ENCODE results near the gene GSTM1. TPM values are rescaled to one million over a fixed set of nuclear protein-coding genes. Genes with fewer than 3 reads are reported as not detected.
A peak's percentile ranks its signal among the peaks of the same experiment; 100 is the strongest.

The GSTM1 gene
- total RNA-seq, 1 experiment from 2014 or later: 15.4 TPM

DNA sequence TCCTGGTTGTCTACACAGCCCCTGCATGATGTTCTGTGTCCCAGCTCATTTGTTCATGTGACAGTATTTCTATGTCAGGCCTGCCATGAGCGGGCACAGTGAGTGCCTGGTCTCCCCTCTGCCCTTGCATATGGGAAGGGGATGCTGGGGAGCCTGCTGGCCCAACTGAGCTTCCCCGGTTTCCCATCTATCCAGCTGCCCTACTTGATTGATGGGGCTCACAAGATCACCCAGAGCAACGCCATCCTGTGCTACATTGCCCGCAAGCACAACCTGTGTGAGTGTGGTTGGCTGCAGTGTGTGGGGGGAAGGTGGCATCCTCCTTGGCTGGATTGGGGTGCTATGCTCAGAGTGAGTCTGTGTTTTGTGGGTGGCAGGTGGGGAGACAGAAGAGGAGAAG lies 30.2 kb upstream of the GSTM1 start:
- CTCF ChIA-PET: no interaction called here
- TF ChIP-seq, protein P1, sequence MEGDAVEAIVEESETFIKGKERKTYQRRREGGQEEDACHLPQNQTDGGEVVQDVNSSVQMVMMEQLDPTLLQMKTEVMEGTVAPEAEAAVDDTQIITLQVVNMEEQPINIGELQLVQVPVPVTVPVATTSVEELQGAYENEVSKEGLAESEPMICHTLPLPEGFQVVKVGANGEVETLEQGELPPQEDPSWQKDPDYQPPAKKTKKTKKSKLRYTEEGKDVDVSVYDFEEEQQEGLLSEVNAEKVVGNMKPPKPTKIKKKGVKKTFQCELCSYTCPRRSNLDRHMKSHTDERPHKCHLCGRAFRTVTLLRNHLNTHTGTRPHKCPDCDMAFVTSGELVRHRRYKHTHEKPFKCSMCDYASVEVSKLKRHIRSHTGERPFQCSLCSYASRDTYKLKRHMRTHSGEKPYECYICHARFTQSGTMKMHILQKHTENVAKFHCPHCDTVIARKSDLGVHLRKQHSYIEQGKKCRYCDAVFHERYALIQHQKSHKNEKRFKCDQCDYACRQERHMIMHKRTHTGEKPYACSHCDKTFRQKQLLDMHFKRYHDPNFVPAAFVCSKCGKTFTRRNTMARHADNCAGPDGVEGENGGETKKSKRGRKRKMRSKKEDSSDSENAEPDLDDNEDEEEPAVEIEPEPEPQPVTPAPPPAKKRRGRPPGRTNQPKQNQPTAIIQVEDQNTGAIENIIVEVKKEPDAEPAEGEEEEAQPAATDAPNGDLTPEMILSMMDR (IDR thresholded peaks at IDR 0.05; ENCODE audit: unreplicated experiment): no peak
- H3K4me3 Mint-ChIP-seq (ENCODE audit: low read depth, unreplicated experiment): no peak overlapping the region
- intact Hi-C loops (cut with micrococcal nuclease; ENCODE audit: unreplicated experiment): no loop called here
- no peak for DNase-seq
- H3K27ac Mint-ChIP-seq (ENCODE audit: unreplicated experiment): no peak overlapping the region
- no TSS peak for BruUV-seq (replicated peaks)
- no peaks in the 10 kb centered on the region for H3K27me3 Mint-ChIP-seq (ENCODE audit: unreplicated experiment)
- peaks cover 32% of the 10 kb centered on the region for H3K4me1 Mint-ChIP-seq (ENCODE audit: low read depth, unreplicated experiment)
- H3K9me3 Mint-ChIP-seq (ENCODE audit: low read depth, unreplicated experiment): no peaks in the 10 kb centered on the region
- H3K36me3 Mint-ChIP-seq (ENCODE audit: insufficient read depth, unreplicated experiment): peaks cover 25% of the 10 kb centered on the region

DNA sequence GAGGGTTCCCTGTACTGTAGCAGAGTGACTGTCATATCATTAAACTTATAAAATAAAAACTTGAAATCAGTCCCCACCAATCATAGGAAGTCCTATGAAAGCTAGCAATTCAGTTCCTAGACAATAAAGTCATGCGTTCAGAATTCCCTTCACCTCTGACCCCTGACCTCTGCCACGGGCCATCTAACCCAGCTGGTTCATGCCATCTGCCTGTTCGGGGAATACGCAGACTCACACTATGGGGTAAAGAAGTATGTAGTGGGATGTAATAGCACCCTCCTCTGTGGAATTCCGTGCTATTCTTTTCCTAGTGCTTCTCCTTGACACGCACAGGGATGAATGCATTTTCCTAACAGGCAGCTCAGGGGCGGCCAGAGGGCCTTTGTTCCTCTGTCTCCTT lies 29.6 kb upstream of the GSTM1 start:
- TF ChIP-seq, protein P1 (IDR thresholded peaks at IDR 0.05; ENCODE audit: unreplicated experiment): no peak
- no peak for DNase-seq
- CTCF ChIA-PET: no interaction called here
- intact Hi-C loops (cut with micrococcal nuclease; ENCODE audit: unreplicated experiment): no loop called here
- BruUV-seq (replicated peaks): no TSS peak
- H3K27me3 Mint-ChIP-seq (ENCODE audit: unreplicated experiment): no peaks in the 10 kb centered on the region
- H3K4me3 Mint-ChIP-seq (ENCODE audit: low read depth, unreplicated experiment): no peak overlapping the region
- no peaks in the 10 kb centered on the region for H3K9me3 Mint-ChIP-seq (ENCODE audit: low read depth, unreplicated experiment)
- no peak overlapping the region for H3K27ac Mint-ChIP-seq (ENCODE audit: unreplicated experiment)
- peaks cover 25% of the 10 kb centered on the region for H3K36me3 Mint-ChIP-seq (ENCODE audit: insufficient read depth, unreplicated experiment)
- H3K4me1 Mint-ChIP-seq (ENCODE audit: low read depth, unreplicated experiment): peaks cover 32% of the 10 kb centered on the region

DNA sequence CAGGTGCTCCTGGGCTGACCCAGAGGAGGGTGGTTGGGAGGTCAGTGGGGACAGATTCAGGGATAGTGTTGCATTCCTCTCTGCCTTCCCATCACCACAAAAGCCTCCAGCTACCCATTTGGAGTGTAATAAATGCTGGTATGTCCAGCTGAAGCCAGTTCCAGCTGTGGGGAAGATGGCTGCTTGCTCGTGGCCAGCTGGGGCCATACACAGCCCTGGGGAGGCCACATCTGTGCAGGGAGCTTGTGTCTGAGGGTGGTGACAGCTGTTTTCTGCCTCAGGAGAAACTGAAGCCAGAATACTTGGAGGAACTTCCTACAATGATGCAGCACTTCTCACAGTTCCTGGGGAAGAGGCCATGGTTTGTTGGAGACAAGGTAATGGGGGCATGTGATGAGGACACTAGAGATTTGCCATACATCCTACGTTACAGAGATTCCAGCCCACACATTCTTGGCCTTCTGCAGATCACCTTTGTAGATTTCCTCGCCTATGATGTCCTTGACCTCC lies 29.0 kb upstream of the GSTM1 start:
- no peak overlapping the region for H3K4me3 Mint-ChIP-seq (ENCODE audit: low read depth, unreplicated experiment)
- peaks cover 32% of the 10 kb centered on the region for H3K4me1 Mint-ChIP-seq (ENCODE audit: low read depth, unreplicated experiment)
- no peak overlapping the region for H3K27ac Mint-ChIP-seq (ENCODE audit: unreplicated experiment)
- H3K9me3 Mint-ChIP-seq (ENCODE audit: low read depth, unreplicated experiment): no peaks in the 10 kb centered on the region
- intact Hi-C loops (cut with micrococcal nuclease; ENCODE audit: unreplicated experiment): no loop called here
- CTCF ChIA-PET: no interaction called here
- no peak for DNase-seq
- TF ChIP-seq, protein P1 (IDR thresholded peaks at IDR 0.05; ENCODE audit: unreplicated experiment): no peak
- H3K36me3 Mint-ChIP-seq (ENCODE audit: insufficient read depth, unreplicated experiment): peaks cover 25% of the 10 kb centered on the region
- H3K27me3 Mint-ChIP-seq (ENCODE audit: unreplicated experiment): no peaks in the 10 kb centered on the region
- BruUV-seq (replicated peaks): no TSS peak

DNA sequence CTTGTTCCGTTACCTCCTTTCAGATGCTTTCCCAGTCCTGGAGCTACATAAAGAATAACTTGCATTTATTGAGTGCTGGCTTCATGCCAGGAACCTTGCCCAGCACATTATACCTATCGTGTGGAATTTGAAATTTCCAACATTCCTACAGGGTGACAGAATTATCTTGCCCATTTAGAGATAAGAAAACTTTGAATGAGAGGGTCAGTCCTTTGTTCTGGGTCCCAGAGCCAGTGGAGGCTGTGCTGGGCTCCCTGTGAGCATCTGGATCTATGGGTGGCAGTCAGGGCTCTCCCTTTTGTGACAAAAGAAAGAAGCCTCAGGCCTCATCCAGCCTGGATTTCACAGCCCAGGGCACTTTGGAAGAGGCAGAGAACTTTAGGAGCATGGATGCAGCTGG lies 28.5 kb upstream of the GSTM1 start:
- no peaks in the 10 kb centered on the region for H3K9me3 Mint-ChIP-seq (ENCODE audit: low read depth, unreplicated experiment)
- peak; percentile 45 for DNase-seq
- CTCF ChIA-PET: no interaction called here
- TF ChIP-seq, protein P1 (IDR thresholded peaks at IDR 0.05; ENCODE audit: unreplicated experiment): no peak
- no TSS peak for BruUV-seq (replicated peaks)
- no peaks in the 10 kb centered on the region for H3K27me3 Mint-ChIP-seq (ENCODE audit: unreplicated experiment)
- peaks cover 32% of the 10 kb centered on the region for H3K4me1 Mint-ChIP-seq (ENCODE audit: low read depth, unreplicated experiment)
- peaks cover 25% of the 10 kb centered on the region for H3K36me3 Mint-ChIP-seq (ENCODE audit: insufficient read depth, unreplicated experiment)
- H3K27ac Mint-ChIP-seq (ENCODE audit: unreplicated experiment): no peak overlapping the region
- no peak overlapping the region for H3K4me3 Mint-ChIP-seq (ENCODE audit: low read depth, unreplicated experiment)
- intact Hi-C loops (cut with micrococcal nuclease; ENCODE audit: unreplicated experiment): no loop called here

All from Calu3 (cell line).